ENCODE data around the gene CSRP1. TPM values are rescaled to one million over a fixed set of nuclear protein-coding genes. Genes with fewer than 3 reads are reported as not detected.
"Not testable (repeated sequence)": the region's sequence is repeated elsewhere in the genome, so short reads cannot be mapped to it uniquely, and the experiment has no call there.

The CSRP1 gene
- total RNA-seq, 2 donors from 2014 or later, result 16.1 to 17.7 TPM

DNA sequence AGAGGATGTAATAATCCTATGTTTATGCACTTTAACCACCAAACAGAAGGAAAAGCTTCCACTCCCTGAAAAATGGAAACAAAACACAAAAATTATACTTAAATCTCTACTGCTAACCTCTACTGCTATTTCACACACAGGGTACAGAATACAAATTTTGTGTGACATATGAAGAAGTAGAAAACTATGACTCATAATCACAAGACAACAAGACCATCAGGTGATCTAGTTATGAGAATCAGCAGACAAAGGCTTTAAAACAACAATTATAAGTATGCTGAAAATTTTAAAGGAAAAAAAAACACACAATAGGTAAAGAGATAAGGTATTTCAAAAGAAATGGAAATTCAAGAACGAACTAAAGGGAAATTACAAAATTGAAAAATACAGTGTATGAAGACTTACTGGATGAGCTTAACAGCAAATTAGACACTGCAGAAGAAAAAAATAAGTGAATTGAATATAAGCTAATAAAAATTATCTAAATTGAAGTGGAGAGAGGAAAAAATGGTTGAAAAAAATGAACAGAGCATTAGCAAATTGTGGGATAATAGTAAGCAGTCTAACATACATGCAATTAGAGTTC, 18.4 kb upstream of the CSRP1 start:
- Histone ChIP-seq H3K9me3 (ENCODE audit: control insufficient read depth, low read length) (peaks cover 4% of the 10 kb centered on the region), H3K4me3 (ENCODE audit: low read length) (no peak overlapping the region), H3K27me3 (ENCODE audit: control insufficient read depth, insufficient read depth, low read length, poor library complexity, severe bottlenecking) (no peaks in the 10 kb centered on the region), H3K9ac (ENCODE audit: extremely low read depth, low read length, poor library complexity, severe bottlenecking) (no peak overlapping the region), H3K36me3 (ENCODE audit: control insufficient read depth, insufficient read depth, low read length) (no peaks in the 10 kb centered on the region), H3K27ac (ENCODE audit: low read depth, low read length) (no peak overlapping the region), H3K4me1 (ENCODE audit: control insufficient read depth, insufficient read depth, low read length) (no peaks in the 10 kb centered on the region)
- no peaks in the 10 kb centered on the region for H3K27me3 Mint-ChIP-seq (ENCODE audit: insufficient read depth)
- no peak for DNase-seq
- no peaks in the 10 kb centered on the region for H3K36me3 Mint-ChIP-seq (ENCODE audit: low read depth)
- H3K4me3 Mint-ChIP-seq, result no peak overlapping the region
- TF ChIP-seq, protein P1, sequence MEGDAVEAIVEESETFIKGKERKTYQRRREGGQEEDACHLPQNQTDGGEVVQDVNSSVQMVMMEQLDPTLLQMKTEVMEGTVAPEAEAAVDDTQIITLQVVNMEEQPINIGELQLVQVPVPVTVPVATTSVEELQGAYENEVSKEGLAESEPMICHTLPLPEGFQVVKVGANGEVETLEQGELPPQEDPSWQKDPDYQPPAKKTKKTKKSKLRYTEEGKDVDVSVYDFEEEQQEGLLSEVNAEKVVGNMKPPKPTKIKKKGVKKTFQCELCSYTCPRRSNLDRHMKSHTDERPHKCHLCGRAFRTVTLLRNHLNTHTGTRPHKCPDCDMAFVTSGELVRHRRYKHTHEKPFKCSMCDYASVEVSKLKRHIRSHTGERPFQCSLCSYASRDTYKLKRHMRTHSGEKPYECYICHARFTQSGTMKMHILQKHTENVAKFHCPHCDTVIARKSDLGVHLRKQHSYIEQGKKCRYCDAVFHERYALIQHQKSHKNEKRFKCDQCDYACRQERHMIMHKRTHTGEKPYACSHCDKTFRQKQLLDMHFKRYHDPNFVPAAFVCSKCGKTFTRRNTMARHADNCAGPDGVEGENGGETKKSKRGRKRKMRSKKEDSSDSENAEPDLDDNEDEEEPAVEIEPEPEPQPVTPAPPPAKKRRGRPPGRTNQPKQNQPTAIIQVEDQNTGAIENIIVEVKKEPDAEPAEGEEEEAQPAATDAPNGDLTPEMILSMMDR (conservative IDR thresholded peaks at IDR 0.05), result no peak
- no peaks in the 10 kb centered on the region for H3K4me1 Mint-ChIP-seq
- no peak overlapping the region for H3K27ac Mint-ChIP-seq
- WGBS, 2 experiments (ENCODE audit: insufficient coverage in 1 of 2, insufficient read length in 1 of 2), result 91 to 93% methylated on average over 1 of the region's 1 CpG
- H3K9me3 Mint-ChIP-seq, result peaks cover 8% of the 10 kb centered on the region

DNA sequence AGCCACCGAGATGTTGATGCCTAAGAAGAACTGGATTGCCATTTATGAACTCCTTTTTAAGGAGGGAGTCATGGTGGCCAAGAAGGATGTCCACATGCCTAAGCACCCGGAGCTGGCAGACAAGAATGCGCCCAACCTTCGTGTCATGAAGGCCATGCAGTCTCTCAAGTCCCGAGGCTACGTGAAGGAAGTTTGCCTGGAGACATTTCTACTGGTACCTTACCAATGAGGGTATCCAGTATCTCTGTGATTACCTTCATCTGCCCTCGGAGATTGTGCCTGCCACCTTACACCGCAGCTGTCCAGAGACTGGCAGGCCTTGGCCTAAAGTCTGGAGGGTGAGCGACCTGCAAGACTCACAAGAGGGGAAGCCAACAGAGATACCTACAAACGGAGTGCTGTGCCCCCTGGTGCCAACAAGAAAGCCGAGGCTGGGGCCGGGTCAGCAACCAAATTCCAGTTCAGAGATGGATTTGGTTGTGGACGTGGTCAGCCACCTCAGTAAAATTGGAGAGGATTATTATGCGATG, 13.2 kb upstream of the CSRP1 start:
- H3K27ac ChIP-seq (ENCODE audit: low read depth, low read length); H3K27me3 ChIP-seq (ENCODE audit: control insufficient read depth, insufficient read depth, low read length, poor library complexity, severe bottlenecking); H3K36me3 ChIP-seq (ENCODE audit: control insufficient read depth, insufficient read depth, low read length); H3K9me3 Mint-ChIP-seq; H3K27ac Mint-ChIP-seq; H3K4me3 Mint-ChIP-seq; H3K4me1 ChIP-seq (ENCODE audit: control insufficient read depth, insufficient read depth, low read length); H3K36me3 Mint-ChIP-seq (ENCODE audit: low read depth); H3K27me3 Mint-ChIP-seq (ENCODE audit: insufficient read depth); H3K9ac ChIP-seq (ENCODE audit: extremely low read depth, low read length, poor library complexity, severe bottlenecking); H3K4me3 ChIP-seq (ENCODE audit: low read length); H3K9me3 ChIP-seq (ENCODE audit: control insufficient read depth, low read length); H3K4me1 Mint-ChIP-seq: not testable (repeated sequence)
- WGBS, 2 experiments (ENCODE audit: insufficient coverage in 1 of 2, insufficient read length in 1 of 2), result 78 to 84% methylated on average over 10 to 14 of the region's 14 CpGs
- TF ChIP-seq, protein P1 (conservative IDR thresholded peaks at IDR 0.05), result peak; percentile 21
- peak; percentile 44 for DNase-seq

DNA sequence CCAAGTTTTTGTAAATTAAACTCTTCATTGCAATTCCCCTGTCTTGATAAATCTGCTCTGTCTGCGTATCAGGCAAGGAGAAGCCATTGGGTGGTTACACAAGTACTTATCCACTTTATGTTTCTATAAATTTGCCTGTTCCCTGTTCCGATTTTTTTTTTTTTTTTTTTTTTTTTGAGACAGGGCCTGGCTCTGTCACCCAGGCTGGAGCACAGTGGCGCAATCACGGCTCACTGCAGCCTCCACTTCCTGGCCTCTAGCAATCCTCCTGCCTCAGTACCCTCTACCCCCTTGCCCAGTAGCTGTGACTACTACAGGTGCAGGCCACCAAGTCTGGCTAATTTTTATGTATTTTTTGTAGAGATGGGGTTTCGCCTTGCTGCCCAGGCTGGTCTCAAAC, 11.1 kb upstream of the CSRP1 start:
- Histone ChIP-seq H3K27ac (ENCODE audit: low read depth, low read length) (no peak overlapping the region), H3K4me3 (ENCODE audit: low read length) (no peak overlapping the region), H3K9ac (ENCODE audit: extremely low read depth, low read length, poor library complexity, severe bottlenecking) (no peak overlapping the region), H3K9me3 (ENCODE audit: control insufficient read depth, low read length) (no peaks in the 10 kb centered on the region), H3K27me3 (ENCODE audit: control insufficient read depth, insufficient read depth, low read length, poor library complexity, severe bottlenecking) (no peaks in the 10 kb centered on the region), H3K36me3 (ENCODE audit: control insufficient read depth, insufficient read depth, low read length) (no peaks in the 10 kb centered on the region), H3K4me1 (ENCODE audit: control insufficient read depth, insufficient read depth, low read length) (peaks cover 21% of the 10 kb centered on the region)
- H3K4me1 Mint-ChIP-seq, result peaks cover 25% of the 10 kb centered on the region
- 97 to 100% methylated on average over 2 to 5 of the region's 5 CpGs for WGBS, 2 experiments (ENCODE audit: insufficient coverage in 1 of 2, insufficient read length in 1 of 2)
- H3K4me3 Mint-ChIP-seq, result no peak overlapping the region
- DNase-seq, result no peak
- H3K27me3 Mint-ChIP-seq (ENCODE audit: insufficient read depth), result no peaks in the 10 kb centered on the region
- no peaks in the 10 kb centered on the region for H3K9me3 Mint-ChIP-seq
- TF ChIP-seq, protein P1 (conservative IDR thresholded peaks at IDR 0.05), result no peak
- no peaks in the 10 kb centered on the region for H3K36me3 Mint-ChIP-seq (ENCODE audit: low read depth)
- no peak overlapping the region for H3K27ac Mint-ChIP-seq
